ENCODE data around the gene PPP1R3D. TPM values are rescaled to one million over a fixed set of nuclear protein-coding genes. Genes with fewer than 3 reads are reported as not detected.
A peak's percentile ranks its signal among the peaks of the same experiment; 100 is the strongest.

The PPP1R3D gene
- polyA plus RNA-seq (2012; ENCODE audit: low read depth, missing spikeins), result 1.3 TPM

- FAIRE-seq (peak; percentile 94), DNase-seq (ENCODE audit: insufficient read length, low spot score) (peak; percentile 95)
- TF ChIP-seq SPI1 (IDR thresholded peaks at IDR 0.05; ENCODE audit: low read depth, low read length) (no peak), POLR2A (IDR thresholded peaks at IDR 0.05; ENCODE audit: low read depth, low read length) (peak; percentile 70; the same call in 1 of the 2 replicates), POLR2AphosphoS5 (IDR thresholded peaks at IDR 0.05; ENCODE audit: low read depth, low read length) (peak; percentile 69; the same call in 1 of the 2 replicates), POU2F2 (IDR thresholded peaks at IDR 0.05; ENCODE audit: low read depth, low read length) (0 out of 2 replicates have a peak, but pooled peaks have one; percentile 13), PAX5 (IDR thresholded peaks at IDR 0.05; ENCODE audit: insufficient read depth, low read length, severe bottlenecking) (no peak), TAF1 (IDR thresholded peaks at IDR 0.05; ENCODE audit: low read depth, low read length) (peak; percentile 66; the same call in 1 of the 2 replicates)
Observed at GRCh38 chr20:59940129-59940955, at the start of gene PPP1R3D, which contains the start of gene FAM217B. Gene PPP1R3D, minus strand, starts transcription at chr20:59940305. Its CDS starts 374 bp downstream, at chr20:59939931. Gene FAM217B, plus strand, starts transcription at chr20:59940389. Its CDS starts 3,555 bp downstream, at chr20:59943944.

GRCh38 chr20:59988141-59988540 is 48.0 kb upstream of the PPP1R3D start:
- DNase-seq (ENCODE audit: insufficient read length, low spot score) (no peak), FAIRE-seq (no peak)

DNA sequence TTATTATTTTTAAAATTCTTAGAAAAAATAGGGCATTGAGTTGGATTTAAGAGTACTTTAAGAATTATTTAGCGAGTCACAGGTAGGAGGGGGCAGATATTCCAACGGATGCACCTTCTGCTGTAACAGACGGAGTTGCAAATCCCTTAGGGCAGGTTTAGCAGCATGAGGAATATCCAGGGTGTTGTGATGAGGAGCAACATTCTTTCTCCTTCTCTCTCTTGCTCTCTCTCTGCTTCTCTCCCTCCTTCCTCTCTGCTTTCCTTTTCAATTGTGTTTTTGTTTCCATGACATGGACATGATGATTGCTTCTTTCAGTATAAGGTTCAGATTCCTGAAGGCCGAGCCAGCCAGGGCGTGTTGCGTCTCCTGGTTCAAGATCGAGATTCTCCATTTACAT is 47.0 kb upstream of the PPP1R3D start:
- FAIRE-seq (no peak), DNase-seq (ENCODE audit: insufficient read length, low spot score) (no peak)
- TF ChIP-seq TAF1 (IDR thresholded peaks at IDR 0.05; ENCODE audit: low read depth, low read length) (no peak), POLR2A (IDR thresholded peaks at IDR 0.05; ENCODE audit: low read depth, low read length) (no peak), POLR2AphosphoS5 (IDR thresholded peaks at IDR 0.05; ENCODE audit: low read depth, low read length) (no peak), PAX5 (IDR thresholded peaks at IDR 0.05; ENCODE audit: insufficient read depth, low read length, severe bottlenecking) (no peak), POU2F2 (IDR thresholded peaks at IDR 0.05; ENCODE audit: low read depth, low read length) (no peak), SPI1 (IDR thresholded peaks at IDR 0.05; ENCODE audit: low read depth, low read length) (no peak)

More at GRCh38 chr20:59988141-59988540, 48.0 kb upstream of the PPP1R3D start:
- TF ChIP-seq SPI1 (IDR thresholded peaks at IDR 0.05; ENCODE audit: low read depth, low read length) (no peak), POLR2AphosphoS5 (IDR thresholded peaks at IDR 0.05; ENCODE audit: low read depth, low read length) (no peak), POU2F2 (IDR thresholded peaks at IDR 0.05; ENCODE audit: low read depth, low read length) (no peak), POLR2A (IDR thresholded peaks at IDR 0.05; ENCODE audit: low read depth, low read length) (no peak), PAX5 (IDR thresholded peaks at IDR 0.05; ENCODE audit: insufficient read depth, low read length, severe bottlenecking) (no peak), TAF1 (IDR thresholded peaks at IDR 0.05; ENCODE audit: low read depth, low read length) (no peak)

DNA sequence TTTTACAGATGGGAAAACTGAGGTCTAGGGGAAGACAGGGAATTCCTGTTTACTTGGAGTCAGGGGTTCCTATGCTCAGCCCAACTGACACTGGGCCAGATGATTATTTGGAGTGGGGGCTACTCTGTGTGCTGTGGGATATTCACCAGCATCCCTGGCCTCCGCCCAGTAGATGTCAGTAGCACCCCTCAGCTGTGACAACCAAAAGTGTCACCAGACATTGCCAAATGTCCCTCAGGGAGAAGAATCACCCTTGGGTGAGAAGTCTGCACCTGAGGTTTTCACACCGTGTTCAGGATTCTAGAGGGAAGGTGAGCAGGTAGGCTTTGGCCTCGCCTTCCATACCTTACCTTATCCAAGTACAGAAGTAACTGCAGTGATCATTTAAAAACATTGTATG is 45.8 kb upstream of the PPP1R3D start:
- DNase-seq (ENCODE audit: insufficient read length, low spot score) (no peak), FAIRE-seq (no peak)
- TF ChIP-seq SPI1 (IDR thresholded peaks at IDR 0.05; ENCODE audit: low read depth, low read length), result no peak
- TF ChIP-seq TAF1 (IDR thresholded peaks at IDR 0.05; ENCODE audit: low read depth, low read length), result no peak
- TF ChIP-seq PAX5 (IDR thresholded peaks at IDR 0.05; ENCODE audit: insufficient read depth, low read length, severe bottlenecking), result no peak
- no peak for TF ChIP-seq POU2F2 (IDR thresholded peaks at IDR 0.05; ENCODE audit: low read depth, low read length)
- TF ChIP-seq POLR2A (IDR thresholded peaks at IDR 0.05; ENCODE audit: low read depth, low read length), result no peak

DNA sequence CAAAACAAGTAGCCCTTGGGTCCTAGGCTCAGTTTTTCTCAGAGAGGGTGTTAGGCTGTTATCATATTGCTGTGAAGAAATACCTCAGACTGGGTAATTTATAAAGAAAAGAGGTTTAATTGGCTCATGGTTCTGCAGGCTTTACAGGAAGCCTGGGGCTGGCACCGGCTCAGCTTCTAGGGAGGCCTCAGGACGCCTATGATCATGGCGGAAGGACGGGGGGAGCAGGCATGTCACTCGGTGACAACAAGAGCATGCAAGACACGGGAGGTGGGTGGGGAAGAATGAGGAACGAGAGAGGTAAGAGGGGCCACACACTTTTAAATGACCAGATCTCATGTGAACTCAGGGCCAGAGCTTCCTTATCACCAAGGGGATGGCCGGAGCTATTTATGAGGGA is 45.1 kb upstream of the PPP1R3D start:
- DNase-seq (ENCODE audit: insufficient read length, low spot score) (no peak), FAIRE-seq (no peak)
- TF ChIP-seq POLR2AphosphoS5 (IDR thresholded peaks at IDR 0.05; ENCODE audit: low read depth, low read length) (no peak), TAF1 (IDR thresholded peaks at IDR 0.05; ENCODE audit: low read depth, low read length) (no peak), POU2F2 (IDR thresholded peaks at IDR 0.05; ENCODE audit: low read depth, low read length) (no peak), SPI1 (IDR thresholded peaks at IDR 0.05; ENCODE audit: low read depth, low read length) (no peak), POLR2A (IDR thresholded peaks at IDR 0.05; ENCODE audit: low read depth, low read length) (no peak), PAX5 (IDR thresholded peaks at IDR 0.05; ENCODE audit: insufficient read depth, low read length, severe bottlenecking) (no peak)

DNA sequence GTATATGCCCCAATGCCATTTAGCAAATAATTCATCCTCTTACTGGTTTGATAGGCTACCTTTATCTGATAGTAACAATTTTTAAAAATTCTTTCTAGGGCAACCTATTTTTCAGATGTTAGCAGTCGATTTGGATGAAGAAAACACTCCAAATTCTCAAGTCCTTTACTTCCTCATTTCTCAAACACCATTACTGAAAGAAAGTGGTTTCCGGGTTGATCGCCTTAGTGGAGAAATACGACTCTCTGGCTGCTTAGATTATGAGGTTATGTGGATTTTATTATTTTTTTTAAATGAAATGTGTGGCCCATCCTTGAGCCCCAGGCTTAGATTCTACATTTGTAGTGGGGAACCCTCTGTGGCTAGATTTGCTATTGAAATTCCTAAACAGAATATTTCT is 44.4 kb upstream of the PPP1R3D start:
- no peak for DNase-seq (ENCODE audit: insufficient read length, low spot score)
- TF ChIP-seq TAF1 (IDR thresholded peaks at IDR 0.05; ENCODE audit: low read depth, low read length) (no peak), PAX5 (IDR thresholded peaks at IDR 0.05; ENCODE audit: insufficient read depth, low read length, severe bottlenecking) (no peak), POLR2AphosphoS5 (IDR thresholded peaks at IDR 0.05; ENCODE audit: low read depth, low read length) (no peak), POU2F2 (IDR thresholded peaks at IDR 0.05; ENCODE audit: low read depth, low read length) (no peak), POLR2A (IDR thresholded peaks at IDR 0.05; ENCODE audit: low read depth, low read length) (no peak), SPI1 (IDR thresholded peaks at IDR 0.05; ENCODE audit: low read depth, low read length) (no peak)
- FAIRE-seq, result no peak

- FAIRE-seq, result no peak
- no peak for DNase-seq (ENCODE audit: insufficient read length, low spot score)
- TF ChIP-seq POU2F2 (IDR thresholded peaks at IDR 0.05; ENCODE audit: low read depth, low read length) (no peak), PAX5 (IDR thresholded peaks at IDR 0.05; ENCODE audit: insufficient read depth, low read length, severe bottlenecking) (no peak), POLR2AphosphoS5 (IDR thresholded peaks at IDR 0.05; ENCODE audit: low read depth, low read length) (no peak), SPI1 (IDR thresholded peaks at IDR 0.05; ENCODE audit: low read depth, low read length) (no peak), POLR2A (IDR thresholded peaks at IDR 0.05; ENCODE audit: low read depth, low read length) (no peak), TAF1 (IDR thresholded peaks at IDR 0.05; ENCODE audit: low read depth, low read length) (no peak)
Observed at GRCh38 chr20:59983076-59983475, 43.0 kb upstream of the PPP1R3D start.

DNA sequence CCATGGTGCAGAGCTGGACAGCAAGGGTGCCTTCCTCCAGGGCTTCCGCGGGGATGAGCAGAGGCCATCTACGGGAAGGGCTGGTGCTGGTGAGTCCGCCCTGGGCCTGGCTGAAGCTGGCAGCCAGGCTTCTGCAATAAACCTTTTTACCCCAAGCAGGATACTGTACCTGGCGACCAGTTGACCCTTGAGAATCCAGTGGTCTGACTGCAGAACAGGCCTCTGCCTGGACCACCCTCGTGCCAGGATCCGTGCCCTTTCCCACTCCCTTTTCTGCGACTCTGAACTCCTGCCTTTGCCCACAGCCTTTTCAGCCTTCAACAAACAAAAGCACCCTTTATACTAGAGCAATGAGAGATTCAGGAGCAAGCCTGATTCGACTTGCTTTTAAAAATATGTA is 37.0 kb upstream of the PPP1R3D start:
- DNase-seq (ENCODE audit: insufficient read length, low spot score) (no peak), FAIRE-seq (no peak)
- TF ChIP-seq POLR2AphosphoS5 (IDR thresholded peaks at IDR 0.05; ENCODE audit: low read depth, low read length) (no peak), POLR2A (IDR thresholded peaks at IDR 0.05; ENCODE audit: low read depth, low read length) (no peak), TAF1 (IDR thresholded peaks at IDR 0.05; ENCODE audit: low read depth, low read length) (no peak), SPI1 (IDR thresholded peaks at IDR 0.05; ENCODE audit: low read depth, low read length) (no peak), POU2F2 (IDR thresholded peaks at IDR 0.05; ENCODE audit: low read depth, low read length) (no peak), PAX5 (IDR thresholded peaks at IDR 0.05; ENCODE audit: insufficient read depth, low read length, severe bottlenecking) (no peak)

DNA sequence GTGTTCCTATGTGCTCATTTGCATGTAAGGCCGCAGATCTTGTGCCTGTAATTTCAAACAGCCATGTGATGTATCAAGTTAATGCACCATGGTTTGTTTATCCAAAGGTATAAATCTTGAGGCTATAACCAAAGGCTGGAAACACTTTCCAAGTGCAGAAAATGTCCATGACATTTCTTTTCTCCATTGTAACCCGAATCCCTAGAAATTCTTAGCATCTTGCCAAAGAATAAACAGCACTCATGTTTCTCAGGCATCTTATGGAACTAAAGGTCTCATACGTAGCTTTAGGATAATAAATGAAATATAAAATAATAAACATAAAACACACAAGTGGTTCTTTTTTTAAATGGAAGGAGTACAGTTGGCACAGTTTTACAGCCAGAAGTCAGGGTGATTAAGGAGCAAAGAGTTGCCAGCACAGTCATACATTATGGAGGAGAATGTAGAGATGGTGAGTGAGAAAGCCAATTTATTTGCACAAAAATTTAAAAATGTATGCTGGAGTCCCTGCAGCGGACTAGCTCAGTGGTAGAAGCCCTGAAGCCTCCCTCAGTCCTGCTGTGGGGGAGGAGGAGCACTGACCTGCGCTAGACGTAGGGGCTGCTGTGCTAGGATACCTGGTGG is 36.2 kb upstream of the PPP1R3D start:
- TF ChIP-seq PAX5 (IDR thresholded peaks at IDR 0.05; ENCODE audit: insufficient read depth, low read length, severe bottlenecking) (no peak), SPI1 (IDR thresholded peaks at IDR 0.05; ENCODE audit: low read depth, low read length) (no peak), POU2F2 (IDR thresholded peaks at IDR 0.05; ENCODE audit: low read depth, low read length) (no peak), TAF1 (IDR thresholded peaks at IDR 0.05; ENCODE audit: low read depth, low read length) (no peak), POLR2AphosphoS5 (IDR thresholded peaks at IDR 0.05; ENCODE audit: low read depth, low read length) (no peak), POLR2A (IDR thresholded peaks at IDR 0.05; ENCODE audit: low read depth, low read length) (no peak)

More for the DNA sequence above, 36.2 kb upstream of the PPP1R3D start:
- DNase-seq (ENCODE audit: insufficient read length, low spot score), result no peak
- no peak for FAIRE-seq

Measured in GM12891 (cell line).